GM19035 (cell line): Measurements from ENCODE around the gene DOK7.
"Not testable (repeated sequence)": the region's sequence is repeated elsewhere in the genome, so short reads cannot be mapped to it uniquely, and the experiment has no call there.

Experiments
- ATAC-seq: cut with Tn5 transposase; IDR thresholded peaks from one replicate; pipeline ENCODE4 v1.9.1; 2021; ENCODE audit not compliant: unreplicated experiment

The DOK7 gene

GRCh38 chr4:3500634-3501101 lies 37.6 kb downstream of the DOK7 start:
- no peak for ATAC-seq

- no peak for ATAC-seq
Measured at GRCh38 chr4:3501126-3501824, 38.2 kb downstream of the DOK7 start.

GRCh38 chr4:3501825-3502425 lies 38.8 kb downstream of the DOK7 start:
- ATAC-seq, result no peak

- no peak for ATAC-seq
Measured at GRCh38 chr4:3502941-3503936, 40.1 kb downstream of the DOK7 start.

- ATAC-seq, result no peak
Measured at GRCh38 chr4:3505231-3505630, 42.1 kb downstream of the DOK7 start.

GRCh38 chr4:3508542-3508941 lies 45.4 kb downstream of the DOK7 start:
- no peak for ATAC-seq

GRCh38 chr4:3510481-3510880 lies 47.4 kb downstream of the DOK7 start:
- no peak for ATAC-seq

- ATAC-seq, result no peak
Measured at GRCh38 chr4:3511187-3511586, 48.1 kb downstream of the DOK7 start.

GRCh38 chr4:3511601-3512000 lies 48.5 kb downstream of the DOK7 start:
- not testable (repeated sequence) for ATAC-seq

GRCh38 chr4:3512279-3512678 lies 49.2 kb downstream of the DOK7 start:
- ATAC-seq, result no peak

GRCh38 chr4:3512719-3513118 lies 49.6 kb downstream of the DOK7 start:
- ATAC-seq, result no peak

GRCh38 chr4:3513807-3514206 lies 50.7 kb downstream of the DOK7 start:
- no peak for ATAC-seq

- no peak for ATAC-seq
Measured at GRCh38 chr4:3514221-3514780, 51.2 kb downstream of the DOK7 start.

GRCh38 chr4:3514806-3515501 lies 51.8 kb downstream of the DOK7 start:
- ATAC-seq, result no peak

GRCh38 chr4:3515646-3516045 lies 52.5 kb downstream of the DOK7 start:
- ATAC-seq, result no peak

GRCh38 chr4:3516061-3516835 lies 53.1 kb downstream of the DOK7 start:
- ATAC-seq, result no peak

- no peak for ATAC-seq
Measured at GRCh38 chr4:3516836-3517730, 54.0 kb downstream of the DOK7 start.

- no peak for ATAC-seq
Measured at GRCh38 chr4:3517731-3518510, 54.8 kb downstream of the DOK7 start.
